Measurements from ENCODE around the gene RPRML. TPM values are rescaled to one million over a fixed set of nuclear protein-coding genes. Genes with fewer than 3 reads are reported as not detected.
A peak's percentile ranks its signal among the peaks of the same experiment; 100 is the strongest.
"Not testable (repeated sequence)": the region's sequence is repeated elsewhere in the genome, so short reads cannot be mapped to it uniquely, and the experiment has no call there.

RPRML gene
- not detected for polyA plus RNA-seq (2013)

- under 1% methylated on average over 49 of the region's 57 CpGs for WGBS (ENCODE audit: insufficient coverage)
- peaks cover 0 to 19% (median 16%) of the 10 kb centered on the region in 4 experiments for H3K4me1 ChIP-seq (ENCODE audit: control extremely low read depth in 1 of 4, control insufficient read depth in 4 of 4, insufficient read depth in 4 of 4, low read length in 3 of 4)
- ChIA-PET CTCF (no interaction called here), POLR2A (interaction anchor here (0.7 kb wide), 1 partner anchor 21 kb away, joined by 3 read pairs; no protein-coding TSS in a partner anchor)
- H3K4me3 ChIP-seq (ENCODE audit: control insufficient read depth in 1 of 7, extremely low read depth in 1 of 7, insufficient read depth in 4 of 7, low read depth in 2 of 7, low read length in 6 of 7) = peak within 1 kb of the TSS; percentile 37 to 74 (median 66)
- peak; percentile 29 to 62 (median 48) for DNase-seq
- no peaks in the 10 kb centered on the region for H3K36me3 ChIP-seq (ENCODE audit: control insufficient read depth in 4 of 4, insufficient read depth in 4 of 4, low read length in 3 of 4)
- peaks cover 0 to 54% (median 21%) of the 10 kb centered on the region in 5 experiments for H3K27me3 ChIP-seq (replicated peaks in 2 of 5; ENCODE audit: control insufficient read depth in 4 of 5, insufficient read depth in 5 of 5, low read length in 4 of 5)
- no peak within 1 kb of the TSS for H3K27ac ChIP-seq (ENCODE audit: insufficient read depth in 1 of 2, low read depth in 1 of 2, low read length in 2 of 2, poor library complexity in 1 of 2, severe bottlenecking in 2 of 2)
- H3K9me3 ChIP-seq (ENCODE audit: control extremely low read depth in 1 of 5, control insufficient read depth in 4 of 5, insufficient read depth in 2 of 5, low read depth in 1 of 5, low read length in 4 of 5) = no peaks in the 10 kb centered on the region
Observed at GRCh38 chr17:46979147-46979863, at the start of gene RPRML. Gene RPRML, minus strand, starts transcription at chr17:46979253. Its CDS starts 246 bp downstream, at chr17:46979007.

- H3K4me3 ChIP-seq (ENCODE audit: control insufficient read depth in 1 of 7, extremely low read depth in 1 of 7, insufficient read depth in 4 of 7, low read depth in 2 of 7, low read length in 6 of 7); POLR2A ChIA-PET; CTCF ChIA-PET; H3K9me3 ChIP-seq (ENCODE audit: control extremely low read depth in 1 of 5, control insufficient read depth in 4 of 5, insufficient read depth in 2 of 5, low read depth in 1 of 5, low read length in 4 of 5); DNase-seq; H3K4me1 ChIP-seq (ENCODE audit: control extremely low read depth in 1 of 4, control insufficient read depth in 4 of 4, insufficient read depth in 4 of 4, low read length in 3 of 4); H3K36me3 ChIP-seq (ENCODE audit: control insufficient read depth in 4 of 4, insufficient read depth in 4 of 4, low read length in 3 of 4); H3K27me3 ChIP-seq (replicated peaks in 2 of 5; ENCODE audit: control insufficient read depth in 4 of 5, insufficient read depth in 5 of 5, low read length in 4 of 5); H3K27ac ChIP-seq (ENCODE audit: insufficient read depth in 1 of 2, low read depth in 1 of 2, low read length in 2 of 2, poor library complexity in 1 of 2, severe bottlenecking in 2 of 2): not testable (repeated sequence)
- no CpG with 5 or more reads among the region's 15 CpGs for whole genome bisulfite sequencing (ENCODE audit: insufficient coverage)
Observed at GRCh38 chr17:47016966-47017365, 37.9 kb upstream of the RPRML start.

- peaks cover 0 to under 1% (median 0%) of the 10 kb centered on the region in 4 experiments for H3K36me3 ChIP-seq (ENCODE audit: control insufficient read depth in 4 of 4, insufficient read depth in 4 of 4, low read length in 3 of 4)
- ChIA-PET POLR2A (no interaction called here), CTCF (no interaction called here)
- DNase-seq = no peak
- no peak overlapping the region for H3K4me3 ChIP-seq (ENCODE audit: control insufficient read depth in 1 of 7, extremely low read depth in 1 of 7, insufficient read depth in 4 of 7, low read depth in 2 of 7, low read length in 6 of 7)
- no peaks in the 10 kb centered on the region for H3K9me3 ChIP-seq (ENCODE audit: control extremely low read depth in 1 of 5, control insufficient read depth in 4 of 5, insufficient read depth in 2 of 5, low read depth in 1 of 5, low read length in 4 of 5)
- no peaks in the 10 kb centered on the region for H3K27me3 ChIP-seq (replicated peaks in 2 of 5; ENCODE audit: control insufficient read depth in 4 of 5, insufficient read depth in 5 of 5, low read length in 4 of 5)
- no peaks in the 10 kb centered on the region for H3K4me1 ChIP-seq (ENCODE audit: control extremely low read depth in 1 of 4, control insufficient read depth in 4 of 4, insufficient read depth in 4 of 4, low read length in 3 of 4)
- WGBS (ENCODE audit: insufficient coverage) = 100% methylated on average over 1 of the region's 2 CpGs
- H3K27ac ChIP-seq (ENCODE audit: insufficient read depth in 1 of 2, low read depth in 1 of 2, low read length in 2 of 2, poor library complexity in 1 of 2, severe bottlenecking in 2 of 2) = no peak overlapping the region
Observed at GRCh38 chr17:47013341-47013740, 34.3 kb upstream of the RPRML start.

- no peak overlapping the region for H3K4me3 ChIP-seq (ENCODE audit: control insufficient read depth in 1 of 7, extremely low read depth in 1 of 7, insufficient read depth in 4 of 7, low read depth in 2 of 7, low read length in 6 of 7)
- H3K27me3 ChIP-seq (replicated peaks in 2 of 5; ENCODE audit: control insufficient read depth in 4 of 5, insufficient read depth in 5 of 5, low read length in 4 of 5) = no peaks in the 10 kb centered on the region
- CTCF ChIA-PET = no interaction called here
- no peak for DNase-seq
- H3K27ac ChIP-seq (ENCODE audit: insufficient read depth in 1 of 2, low read depth in 1 of 2, low read length in 2 of 2, poor library complexity in 1 of 2, severe bottlenecking in 2 of 2) = no peak overlapping the region
- POLR2A ChIA-PET = no interaction called here
- no peaks in the 10 kb centered on the region for H3K4me1 ChIP-seq (ENCODE audit: control extremely low read depth in 1 of 4, control insufficient read depth in 4 of 4, insufficient read depth in 4 of 4, low read length in 3 of 4)
- no peaks in the 10 kb centered on the region for H3K36me3 ChIP-seq (ENCODE audit: control insufficient read depth in 4 of 4, insufficient read depth in 4 of 4, low read length in 3 of 4)
- no peaks in the 10 kb centered on the region for H3K9me3 ChIP-seq (ENCODE audit: control extremely low read depth in 1 of 5, control insufficient read depth in 4 of 5, insufficient read depth in 2 of 5, low read depth in 1 of 5, low read length in 4 of 5)
Observed at GRCh38 chr17:47012457-47012856, 33.4 kb upstream of the RPRML start.

- CTCF ChIA-PET = interaction anchor here (1.0 kb wide), 1 partner anchor 65 kb away, joined by 4 read pairs; no protein-coding TSS in a partner anchor
- H3K4me1 ChIP-seq (ENCODE audit: control extremely low read depth in 1 of 4, control insufficient read depth in 4 of 4, insufficient read depth in 4 of 4, low read length in 3 of 4) = no peaks in the 10 kb centered on the region
- H3K36me3 ChIP-seq (ENCODE audit: control insufficient read depth in 4 of 4, insufficient read depth in 4 of 4, low read length in 3 of 4) = no peaks in the 10 kb centered on the region
- H3K4me3 ChIP-seq (ENCODE audit: control insufficient read depth in 1 of 7, extremely low read depth in 1 of 7, insufficient read depth in 4 of 7, low read depth in 2 of 7, low read length in 6 of 7) = no peak overlapping the region
- H3K27me3 ChIP-seq (replicated peaks in 2 of 5; ENCODE audit: control insufficient read depth in 4 of 5, insufficient read depth in 5 of 5, low read length in 4 of 5) = no peaks in the 10 kb centered on the region
- WGBS (ENCODE audit: insufficient coverage) = 100% methylated on average over 9 of the region's 14 CpGs
- DNase-seq = no peak
- POLR2A ChIA-PET = no interaction called here
- no peak overlapping the region for H3K27ac ChIP-seq (ENCODE audit: insufficient read depth in 1 of 2, low read depth in 1 of 2, low read length in 2 of 2, poor library complexity in 1 of 2, severe bottlenecking in 2 of 2)
- no peaks in the 10 kb centered on the region for H3K9me3 ChIP-seq (ENCODE audit: control extremely low read depth in 1 of 5, control insufficient read depth in 4 of 5, insufficient read depth in 2 of 5, low read depth in 1 of 5, low read length in 4 of 5)
Observed at GRCh38 chr17:47009759-47010594, 30.9 kb upstream of the RPRML start.

GRCh38 chr17:47004906-47005305 lies 25.9 kb upstream of the RPRML start:
- Histone ChIP-seq H3K27ac (ENCODE audit: insufficient read depth in 1 of 2, low read depth in 1 of 2, low read length in 2 of 2, poor library complexity in 1 of 2, severe bottlenecking in 2 of 2) (no peak overlapping the region), H3K4me1 (ENCODE audit: control extremely low read depth in 1 of 4, control insufficient read depth in 4 of 4, insufficient read depth in 4 of 4, low read length in 3 of 4) (peaks cover 0 to 3% (median 3%) of the 10 kb centered on the region in 4 experiments), H3K27me3 (replicated peaks in 2 of 5; ENCODE audit: control insufficient read depth in 4 of 5, insufficient read depth in 5 of 5, low read length in 4 of 5) (no peaks in the 10 kb centered on the region), H3K9me3 (ENCODE audit: control extremely low read depth in 1 of 5, control insufficient read depth in 4 of 5, insufficient read depth in 2 of 5, low read depth in 1 of 5, low read length in 4 of 5) (no peaks in the 10 kb centered on the region), H3K36me3 (ENCODE audit: control insufficient read depth in 4 of 4, insufficient read depth in 4 of 4, low read length in 3 of 4) (no peaks in the 10 kb centered on the region), H3K4me3 (ENCODE audit: control insufficient read depth in 1 of 7, extremely low read depth in 1 of 7, insufficient read depth in 4 of 7, low read depth in 2 of 7, low read length in 6 of 7) (no peak overlapping the region)
- POLR2A ChIA-PET = no interaction called here
- no CpG with 5 or more reads among the region's 1 CpG for WGBS (ENCODE audit: insufficient coverage)
- no peak for DNase-seq
- CTCF ChIA-PET = interaction anchor here (0.8 to 0.9 kb wide), 2 partner anchors 10 to 13 kb away, joined by 3 to 4 read pairs; no protein-coding TSS in a partner anchor

- no CpG with 5 or more reads among the region's 5 CpGs for WGBS (ENCODE audit: insufficient coverage)
- H3K4me3 ChIP-seq (ENCODE audit: control insufficient read depth in 1 of 7, extremely low read depth in 1 of 7, insufficient read depth in 4 of 7, low read depth in 2 of 7, low read length in 6 of 7); H3K27ac ChIP-seq (ENCODE audit: insufficient read depth in 1 of 2, low read depth in 1 of 2, low read length in 2 of 2, poor library complexity in 1 of 2, severe bottlenecking in 2 of 2); H3K27me3 ChIP-seq (replicated peaks in 2 of 5; ENCODE audit: control insufficient read depth in 4 of 5, insufficient read depth in 5 of 5, low read length in 4 of 5); H3K9me3 ChIP-seq (ENCODE audit: control extremely low read depth in 1 of 5, control insufficient read depth in 4 of 5, insufficient read depth in 2 of 5, low read depth in 1 of 5, low read length in 4 of 5); POLR2A ChIA-PET; CTCF ChIA-PET; H3K4me1 ChIP-seq (ENCODE audit: control extremely low read depth in 1 of 4, control insufficient read depth in 4 of 4, insufficient read depth in 4 of 4, low read length in 3 of 4); H3K36me3 ChIP-seq (ENCODE audit: control insufficient read depth in 4 of 4, insufficient read depth in 4 of 4, low read length in 3 of 4); DNase-seq: not testable (repeated sequence)
Observed at GRCh38 chr17:47003864-47004263, 24.8 kb upstream of the RPRML start.

Measured in common myeloid progenitor, CD34-positive (primary cell).